Heart left ventricle (tissue), 16 donors: ENCODE measurements around the gene NOX3. TPM values are rescaled to one million over a fixed set of nuclear protein-coding genes. Genes with fewer than 3 reads are reported as not detected.

Experiments
- ATAC-seq, 4 donors: fragments of 200-7000 bp; cut with Tn5 transposase; one replicate each; pipeline ENCODE4 v1.9.1; 2020 to 2022; ENCODE audit warnings: moderate library complexity in 4 of 4, mild to moderate bottlenecking in 3 of 4, moderate number of reproducible peaks in 1 of 4
- DNase-seq, 5 donors: peaks; one replicate each; pipeline ENCODE4 v3.0.0-alpha.2; 2020
- H3K27ac ChIP-seq, 12 donors: fragments of 200-600 bp; sonication (generic) in 4 of 12; one replicate each; pipeline versions ENCODE4 v1.5.0 to v1.8.0; 2016 to 2022; ENCODE audit warnings: mild to moderate bottlenecking in 2 of 12
- H3K27me3 ChIP-seq, 9 donors: fragments of 200-600 bp; sonication (generic) in 2 of 9; one replicate each; pipeline versions ENCODE4 v1.5.1 to v1.8.0; 2016 to 2022; ENCODE audit warnings: mild to moderate bottlenecking in 3 of 9
- H3K36me3 ChIP-seq, 9 donors: fragments of 200-600 bp; sonication (generic) in 2 of 9; one replicate each; pipeline versions ENCODE4 v1.5.0 to v1.8.0; 2018 to 2022; ENCODE audit warnings: mild to moderate bottlenecking in 2 of 9
- H3K4me1 ChIP-seq, 12 donors: fragments of 200-600 bp; sonication (generic) in 4 of 12; one replicate each; pipeline versions ENCODE4 v1.5.0 to v1.8.0; 2016 to 2022; ENCODE audit warnings: mild to moderate bottlenecking in 3 of 12
- H3K4me3 ChIP-seq, 12 donors: fragments of 200-600 bp; sonication (generic) in 4 of 12; one replicate each; pipeline versions ENCODE4 v1.5.0 to v1.8.0; 2017 to 2022; ENCODE audit warnings: mild to moderate bottlenecking in 9 of 12, moderate library complexity in 4 of 12
- H3K9me3 ChIP-seq, 12 donors: fragments of 200-600 bp; sonication (generic) in 4 of 12; one replicate each; pipeline versions ENCODE4 v1.5.0 to v1.8.0; 2016 to 2022; ENCODE audit warnings: mild to moderate bottlenecking in 1 of 12
- POLR2A ChIP-seq, 2 donors: fragments of 450-650 bp; IDR thresholded peaks; one replicate each; pipeline ENCODE4 v1.6.1; 2017; ENCODE audit warnings: antibody characterized with exemption in 2 of 2, mild to moderate bottlenecking in 2 of 2, moderate library complexity in 2 of 2
- WGBS, 4 donors: extraction: QIAGEN DNeasy Blood & Tissue Kit in 2 of 4; methylation state at CpG; one replicate each; pipeline versions ENCODE4 v1.1.5 to v1.1.7; 2013 to 2018; 5-methylcytosine and 5-hydroxymethylcytosine counted together
- intact Hi-C, 10 donors: fragments of 100-400 bp; cut with DNase I; formaldehyde crosslinking; loops; one replicate each; pipeline versions ENCODE4 v1.11.1 to v1.14.2; 2022
- polyA plus RNA-seq, 2 donors: library from polyadenylated mRNA; stranded (reverse); fragments of 200-250 nt; gene quantifications; one replicate each; pipeline ENCODE4 v1.2.3, GENCODE V29; 2013
- total RNA-seq, 9 donors: library from RNA; depleted of rRNA in 2 of 9; stranded (reverse); fragments of >200 nt in 2 of 9; fragmentation: NEBNext Ultra II Directional in 3 of 9; extraction: Animal tissue kit (Norgen Biotek cat#: 25700) in 3 of 9; gene quantifications; one replicate each; pipeline versions ENCODE4 v1.1.0 to v1.2.4, GENCODE V29; 2016 to 2023
- TF ChIP-seq, protein P1 (sequence below), 12 donors: fragments of 200-600 bp; sonication (generic) in 4 of 12; IDR thresholded peaks; one replicate each; pipeline versions ENCODE4 v1.5.0 to v1.8.0; 2018 to 2022; ENCODE audit warnings: antibody characterized with exemption in 12 of 12, mild to moderate bottlenecking in 5 of 12
- donor health status: ischemic (EF 13 %, LVEDD 7.1; RV severe dilation, severe dysfunction).
- donor health status: healthy with polysubstance abuse.
- donor health status: DM: no; HTN: yes; CAD: no.
- donor health status: DM: no; HTN: no; CAD: no.
- donor health status: ischemic (EF 25% LVEDD 6.9; RV normal size, moderate dysfunction).
- donor health status: ischemic (EF 25% LVEDD 5.7; RV mildly dilated, moderate dysfunction).
- donor health status: healthy.
- donor health status: DM: yes; HTN: yes; CAD: no.
- donor health status: ischemic (EF 35%, LVEDD 5.7; RV mildly dilated, moderate dysfunction).
- donor health status: nonischemic (EF 11% LVEDD 7.7; RV severe dilation, severe dysfunction).
- donor health status: DM: yes; HTN: yes; CAD: no.
- donor health status: PGD.
- donor health status: ischemic (EF 29% LVEDD 5.4; RV normal size, mild dysfunction).
- donor health status: nonischemic (EF 23%, LVEDD 6.1; RV moderate dilation, normal function).

Gene NOX3
- total and polyA plus RNA-seq, 11 donors, result not detected

DNA sequence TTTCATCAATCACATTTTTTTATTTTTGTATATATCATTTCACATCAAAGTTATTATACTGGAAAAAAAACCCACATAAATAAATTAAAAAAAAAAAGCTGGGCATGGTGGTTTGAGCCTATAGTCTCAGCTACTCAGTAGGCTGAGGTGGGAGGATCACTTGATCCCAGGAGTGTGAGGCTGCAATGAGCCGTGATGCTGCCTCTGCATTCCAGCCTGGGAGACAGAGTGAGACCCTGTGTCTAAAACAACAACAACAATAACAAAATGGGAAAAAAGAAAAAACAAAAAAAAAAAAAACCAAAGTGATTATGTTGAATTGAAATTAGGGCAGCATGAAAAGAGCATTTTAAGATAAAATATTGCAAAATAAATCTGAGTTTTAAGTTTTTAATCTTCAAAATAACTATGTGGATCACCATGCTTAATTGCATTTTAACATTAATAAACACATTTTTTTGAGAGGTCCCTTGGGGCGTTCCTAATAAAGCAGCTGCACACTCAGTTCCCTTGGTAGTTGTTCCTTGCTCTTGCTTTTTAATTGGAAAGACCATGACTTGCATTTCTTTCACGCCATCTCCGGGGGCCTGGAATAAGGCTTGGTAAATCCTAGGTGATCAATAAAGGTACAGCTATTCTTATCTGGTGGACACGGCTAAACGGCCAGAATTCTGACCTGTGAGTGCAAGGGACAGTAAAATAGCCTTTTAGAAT is 15.1 kb downstream of the NOX3 start:
- ATAC-seq, result no peak
- intact Hi-C loops, result no loop called here
- DNase-seq, result no peak
- WGBS, 4 donors, result 69 to 83% (median 76%) methylated on average over 6 of the region's 6 CpGs
- Histone ChIP-seq H3K36me3 (no peaks in the 10 kb centered on the region), H3K4me3 (no peak overlapping the region), H3K27ac (no peak overlapping the region), H3K9me3 (no peaks in the 10 kb centered on the region), H3K4me1 (peaks cover 0 to 9% (median 2%) of the 10 kb centered on the region in 12 donors), H3K27me3 (no peaks in the 10 kb centered on the region)
- TF ChIP-seq, protein P1, sequence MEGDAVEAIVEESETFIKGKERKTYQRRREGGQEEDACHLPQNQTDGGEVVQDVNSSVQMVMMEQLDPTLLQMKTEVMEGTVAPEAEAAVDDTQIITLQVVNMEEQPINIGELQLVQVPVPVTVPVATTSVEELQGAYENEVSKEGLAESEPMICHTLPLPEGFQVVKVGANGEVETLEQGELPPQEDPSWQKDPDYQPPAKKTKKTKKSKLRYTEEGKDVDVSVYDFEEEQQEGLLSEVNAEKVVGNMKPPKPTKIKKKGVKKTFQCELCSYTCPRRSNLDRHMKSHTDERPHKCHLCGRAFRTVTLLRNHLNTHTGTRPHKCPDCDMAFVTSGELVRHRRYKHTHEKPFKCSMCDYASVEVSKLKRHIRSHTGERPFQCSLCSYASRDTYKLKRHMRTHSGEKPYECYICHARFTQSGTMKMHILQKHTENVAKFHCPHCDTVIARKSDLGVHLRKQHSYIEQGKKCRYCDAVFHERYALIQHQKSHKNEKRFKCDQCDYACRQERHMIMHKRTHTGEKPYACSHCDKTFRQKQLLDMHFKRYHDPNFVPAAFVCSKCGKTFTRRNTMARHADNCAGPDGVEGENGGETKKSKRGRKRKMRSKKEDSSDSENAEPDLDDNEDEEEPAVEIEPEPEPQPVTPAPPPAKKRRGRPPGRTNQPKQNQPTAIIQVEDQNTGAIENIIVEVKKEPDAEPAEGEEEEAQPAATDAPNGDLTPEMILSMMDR (IDR thresholded peaks at IDR 0.05), result no peak
- TF ChIP-seq POLR2A (IDR thresholded peaks at IDR 0.05), result no peak

DNA sequence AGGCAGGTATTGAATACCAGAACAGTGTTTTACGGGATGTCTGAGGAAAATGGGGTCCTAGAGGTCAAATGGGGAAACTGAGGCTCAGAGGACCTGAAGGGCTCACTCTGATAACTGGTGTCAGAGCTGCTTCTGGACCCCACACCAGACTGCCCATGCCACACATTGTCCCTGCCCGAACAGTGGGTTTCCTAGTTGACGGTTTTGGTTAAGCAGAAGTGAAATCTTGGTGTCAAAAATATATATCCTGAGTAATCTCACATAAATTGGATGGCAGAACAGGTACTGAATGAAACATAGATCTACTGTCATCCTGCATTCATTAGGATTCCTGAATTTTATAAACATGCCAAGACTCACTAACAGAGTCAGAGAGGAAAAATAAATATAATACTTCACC is 16.3 kb downstream of the NOX3 start:
- ATAC-seq (no peak), DNase-seq (no peak)
- intact Hi-C loops, result no loop called here
- WGBS, 4 donors, result 88 to 94% (median 93%) methylated on average over 3 of the region's 3 CpGs
- Histone ChIP-seq H3K4me1 (peaks cover 0 to 9% (median 2%) of the 10 kb centered on the region in 12 donors), H3K27me3 (no peaks in the 10 kb centered on the region), H3K4me3 (no peak overlapping the region), H3K36me3 (no peaks in the 10 kb centered on the region), H3K27ac (no peak overlapping the region), H3K9me3 (no peaks in the 10 kb centered on the region)
- TF ChIP-seq, protein P1 (IDR thresholded peaks at IDR 0.05), result no peak
- no peak for TF ChIP-seq POLR2A (IDR thresholded peaks at IDR 0.05)

DNA sequence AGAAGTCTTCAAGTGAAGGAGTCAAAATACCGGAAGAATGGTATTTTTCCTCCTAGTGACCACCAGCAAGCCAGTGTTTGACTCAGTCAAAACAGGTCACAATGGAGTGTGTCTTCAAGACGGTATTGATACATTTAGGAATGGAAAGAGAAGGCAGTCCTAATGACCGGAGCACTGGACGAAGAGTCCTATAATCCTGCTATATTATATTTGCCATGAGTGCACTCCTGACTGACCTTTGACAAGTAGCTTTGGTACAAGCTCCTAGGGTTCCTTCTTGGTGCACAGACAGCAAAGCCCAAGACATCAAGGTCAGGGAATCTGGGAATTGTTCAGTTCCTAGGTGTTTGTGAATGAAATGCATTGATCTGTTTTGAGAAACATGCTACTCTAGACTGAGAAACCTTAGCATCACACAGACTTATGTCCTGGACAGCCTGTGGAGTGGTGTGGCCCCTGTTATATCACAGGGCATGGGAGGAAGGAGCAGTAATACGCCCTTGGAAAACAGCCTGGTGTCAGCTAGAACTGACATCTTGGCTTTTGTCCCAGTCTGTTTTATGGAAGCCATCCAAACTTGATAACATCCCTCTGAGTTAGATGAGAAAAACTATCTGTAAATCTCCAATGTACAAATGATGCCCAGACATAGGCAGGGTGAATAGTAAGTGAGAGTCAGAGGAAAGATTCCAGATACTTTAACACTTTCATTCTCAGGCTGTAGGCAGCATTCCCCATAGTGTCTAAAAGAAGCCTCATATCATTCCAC is 18.5 kb downstream of the NOX3 start:
- Histone ChIP-seq H3K9me3 (no peaks in the 10 kb centered on the region), H3K4me3 (no peak overlapping the region), H3K27ac (no peak overlapping the region), H3K36me3 (no peaks in the 10 kb centered on the region), H3K27me3 (no peaks in the 10 kb centered on the region), H3K4me1 (peaks cover 0 to 9% (median 2%) of the 10 kb centered on the region in 12 donors)
- ATAC-seq, result peak in 3 of 4 donors; percentile 49 to 72 (median 65)
- intact Hi-C loops, result no loop called here
- no peak for TF ChIP-seq POLR2A (IDR thresholded peaks at IDR 0.05)
- TF ChIP-seq, protein P1 (IDR thresholded peaks at IDR 0.05), result no peak
- 53 to 74% (median 60%) methylated on average over 5 of the region's 5 CpGs for WGBS, 4 donors
- no peak for DNase-seq

DNA sequence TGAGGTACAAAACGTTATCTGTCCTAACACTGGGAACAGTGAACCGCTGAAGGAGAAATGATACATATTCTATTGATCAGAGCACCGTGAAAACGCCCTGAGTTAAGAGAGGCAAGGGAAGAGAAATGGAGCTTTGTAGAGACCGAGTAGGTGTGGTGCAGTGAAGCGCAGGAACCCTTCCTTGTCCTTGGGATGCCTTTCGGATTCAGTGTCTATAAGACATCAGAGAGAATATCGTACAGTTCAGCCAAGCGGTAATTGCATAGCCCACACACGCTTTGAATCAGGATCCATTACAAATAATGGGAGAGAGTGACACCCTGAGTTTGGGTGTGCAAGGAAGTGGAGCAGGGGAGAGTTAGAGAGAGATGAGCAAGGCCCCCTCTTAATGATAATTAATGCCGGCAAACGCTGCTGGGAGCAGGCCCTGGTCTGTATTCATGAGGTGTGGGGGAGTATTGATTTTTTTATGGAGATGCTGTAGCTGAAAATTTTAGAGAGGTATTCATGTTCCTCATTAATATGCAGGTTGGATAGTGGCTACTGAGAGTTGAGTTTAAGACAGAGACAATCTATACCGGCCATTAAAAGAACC is 20.7 kb downstream of the NOX3 start:
- TF ChIP-seq, protein P1 (IDR thresholded peaks at IDR 0.05), result no peak
- TF ChIP-seq POLR2A (IDR thresholded peaks at IDR 0.05), result no peak
- 88 to 95% (median 94%) methylated on average over 13 of the region's 13 CpGs for WGBS, 4 donors
- intact Hi-C loops, result no loop called here
- Histone ChIP-seq H3K4me3 (no peak overlapping the region), H3K36me3 (no peaks in the 10 kb centered on the region), H3K27me3 (no peaks in the 10 kb centered on the region), H3K9me3 (no peaks in the 10 kb centered on the region), H3K4me1 (peaks cover 0 to 9% (median 2%) of the 10 kb centered on the region in 12 donors), H3K27ac (no peak overlapping the region)
- no peak for DNase-seq
- no peak for ATAC-seq
